B cell (primary cell): ENCODE data around the gene ZNF189.

Experiments
- EZH2 ChIP-seq: IDR thresholded peaks from 2 replicates; pipeline ENCODE4 v1.6.1; 2012; ENCODE audit warnings: borderline replicate concordance, low read depth, mild to moderate bottlenecking, moderate library complexity, low read length; ENCODE audit not compliant: insufficient read depth, poor library complexity, severe bottlenecking
- TF ChIP-seq, protein P1 (sequence below): fragments of 200-600 bp; IDR thresholded peaks from one replicate; pipeline ENCODE4 v1.8.0; 2022; ENCODE audit warnings: antibody characterized with exemption, mild to moderate bottlenecking

DNA sequence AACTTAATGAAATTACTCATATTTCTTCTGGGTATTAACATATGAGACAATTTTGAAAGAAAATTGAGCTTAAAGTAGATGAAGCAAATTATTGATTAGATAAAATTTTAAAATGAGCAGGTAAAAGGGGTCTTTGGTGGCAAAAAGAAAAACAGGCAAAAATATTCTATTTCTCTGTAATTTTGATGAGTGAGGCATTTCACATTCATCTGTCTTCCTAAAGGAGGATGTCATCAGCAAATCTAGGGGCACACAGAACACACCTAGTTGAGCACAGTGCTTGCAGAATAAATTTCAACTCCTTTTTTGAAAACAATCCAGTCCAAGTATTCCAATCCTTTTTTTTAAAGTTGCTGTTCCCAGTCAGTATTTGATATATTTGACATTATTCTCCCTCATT, 16.2 kb downstream of the ZNF189 start:
- TF ChIP-seq, protein P1, sequence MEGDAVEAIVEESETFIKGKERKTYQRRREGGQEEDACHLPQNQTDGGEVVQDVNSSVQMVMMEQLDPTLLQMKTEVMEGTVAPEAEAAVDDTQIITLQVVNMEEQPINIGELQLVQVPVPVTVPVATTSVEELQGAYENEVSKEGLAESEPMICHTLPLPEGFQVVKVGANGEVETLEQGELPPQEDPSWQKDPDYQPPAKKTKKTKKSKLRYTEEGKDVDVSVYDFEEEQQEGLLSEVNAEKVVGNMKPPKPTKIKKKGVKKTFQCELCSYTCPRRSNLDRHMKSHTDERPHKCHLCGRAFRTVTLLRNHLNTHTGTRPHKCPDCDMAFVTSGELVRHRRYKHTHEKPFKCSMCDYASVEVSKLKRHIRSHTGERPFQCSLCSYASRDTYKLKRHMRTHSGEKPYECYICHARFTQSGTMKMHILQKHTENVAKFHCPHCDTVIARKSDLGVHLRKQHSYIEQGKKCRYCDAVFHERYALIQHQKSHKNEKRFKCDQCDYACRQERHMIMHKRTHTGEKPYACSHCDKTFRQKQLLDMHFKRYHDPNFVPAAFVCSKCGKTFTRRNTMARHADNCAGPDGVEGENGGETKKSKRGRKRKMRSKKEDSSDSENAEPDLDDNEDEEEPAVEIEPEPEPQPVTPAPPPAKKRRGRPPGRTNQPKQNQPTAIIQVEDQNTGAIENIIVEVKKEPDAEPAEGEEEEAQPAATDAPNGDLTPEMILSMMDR = no peak
- no peak for TF ChIP-seq EZH2
